ENCODE measurements around the gene ADAMTS2. TPM values are rescaled to one million over a fixed set of nuclear protein-coding genes. Genes with fewer than 3 reads are reported as not detected.

The ADAMTS2 gene
- total and polyA plus RNA-seq, 2 donors (not counting 1 experiment from before 2014, with no cell fraction given): 16.2 to 70.2 TPM

- H3K27ac ChIP-seq (ENCODE audit: insufficient read depth, low read length): no peak overlapping the region
- no peaks in the 10 kb centered on the region for H3K36me3 ChIP-seq (ENCODE audit: control insufficient read depth, insufficient read depth, low read length)
- no peak overlapping the region for H3K4me2 ChIP-seq (ENCODE audit: extremely low read depth, insufficient read depth, low read length)
- H4K20me1 ChIP-seq (ENCODE audit: control insufficient read depth, extremely low read depth, insufficient read depth, low read length): no peaks in the 10 kb centered on the region
- H3K27me3 ChIP-seq (ENCODE audit: control insufficient read depth, insufficient read depth, low read length): no peaks in the 10 kb centered on the region
- peaks cover 3% of the 10 kb centered on the region for H3K4me1 ChIP-seq (ENCODE audit: control insufficient read depth, extremely low read depth, insufficient read depth, low read length)
- H2AFZ ChIP-seq (ENCODE audit: low read length): no peak overlapping the region
- DNase-seq (ENCODE audit: low read depth in 2 of 2): no peak
- H3K9ac ChIP-seq (ENCODE audit: insufficient read depth, low read length): no peak overlapping the region
- H3K79me2 ChIP-seq (ENCODE audit: control insufficient read depth, insufficient read depth, low read length): no peaks in the 10 kb centered on the region
- no peaks in the 10 kb centered on the region for H3K9me3 ChIP-seq (ENCODE audit: control insufficient read depth, insufficient read depth, low read depth, low read length)
- TF ChIP-seq EZH2 (IDR thresholded peaks at IDR 0.05; ENCODE audit: low read length, missing control alignments) (no peak), CTCF (conservative IDR thresholded peaks at IDR 0.05 in 1 of 2, IDR thresholded peaks at IDR 0.05 in 1 of 2; ENCODE audit: low read depth in 1 of 2, low read length in 2 of 2) (no peak)
- H3K4me3 ChIP-seq (replicated peaks in 1 of 4; ENCODE audit: control extremely low read depth in 1 of 4, insufficient read depth in 1 of 4, low read depth in 3 of 4, low read length in 4 of 4): no peak overlapping the region
Observed at GRCh38 chr5:179375831-179376365, 30.6 kb upstream of the ADAMTS2 start.

GRCh38 chr5:179375236-179375685 is 30.0 kb upstream of the ADAMTS2 start:
- H3K27me3 ChIP-seq (ENCODE audit: control insufficient read depth, insufficient read depth, low read length): no peaks in the 10 kb centered on the region
- H3K4me1 ChIP-seq (ENCODE audit: control insufficient read depth, extremely low read depth, insufficient read depth, low read length): peaks cover 3% of the 10 kb centered on the region
- no peaks in the 10 kb centered on the region for H3K79me2 ChIP-seq (ENCODE audit: control insufficient read depth, insufficient read depth, low read length)
- H4K20me1 ChIP-seq (ENCODE audit: control insufficient read depth, extremely low read depth, insufficient read depth, low read length): no peaks in the 10 kb centered on the region
- no peaks in the 10 kb centered on the region for H3K9me3 ChIP-seq (ENCODE audit: control insufficient read depth, insufficient read depth, low read depth, low read length)
- H3K9ac ChIP-seq (ENCODE audit: insufficient read depth, low read length): no peak overlapping the region
- no peaks in the 10 kb centered on the region for H3K36me3 ChIP-seq (ENCODE audit: control insufficient read depth, insufficient read depth, low read length)
- H3K4me2 ChIP-seq (ENCODE audit: extremely low read depth, insufficient read depth, low read length): no peak overlapping the region
- TF ChIP-seq CTCF (conservative IDR thresholded peaks at IDR 0.05 in 1 of 2, IDR thresholded peaks at IDR 0.05 in 1 of 2; ENCODE audit: low read depth in 1 of 2, low read length in 2 of 2): no peak
- no peak overlapping the region for H2AFZ ChIP-seq (ENCODE audit: low read length)
- H3K4me3 ChIP-seq (replicated peaks in 1 of 4; ENCODE audit: control extremely low read depth in 1 of 4, insufficient read depth in 1 of 4, low read depth in 3 of 4, low read length in 4 of 4): no peak overlapping the region
- no peak overlapping the region for H3K27ac ChIP-seq (ENCODE audit: insufficient read depth, low read length)
- DNase-seq (ENCODE audit: low read depth in 2 of 2): no peak

GRCh38 chr5:179374506-179375235 is 29.4 kb upstream of the ADAMTS2 start:
- no peaks in the 10 kb centered on the region for H3K27me3 ChIP-seq (ENCODE audit: control insufficient read depth, insufficient read depth, low read length)
- H3K4me2 ChIP-seq (ENCODE audit: extremely low read depth, insufficient read depth, low read length): no peak overlapping the region
- H3K4me3 ChIP-seq (replicated peaks in 1 of 4; ENCODE audit: control extremely low read depth in 1 of 4, insufficient read depth in 1 of 4, low read depth in 3 of 4, low read length in 4 of 4): no peak overlapping the region
- no peak overlapping the region for H3K9ac ChIP-seq (ENCODE audit: insufficient read depth, low read length)
- no peaks in the 10 kb centered on the region for H4K20me1 ChIP-seq (ENCODE audit: control insufficient read depth, extremely low read depth, insufficient read depth, low read length)
- H3K27ac ChIP-seq (ENCODE audit: insufficient read depth, low read length): no peak overlapping the region
- no peaks in the 10 kb centered on the region for H3K79me2 ChIP-seq (ENCODE audit: control insufficient read depth, insufficient read depth, low read length)
- DNase-seq (ENCODE audit: low read depth in 2 of 2): no peak
- H3K36me3 ChIP-seq (ENCODE audit: control insufficient read depth, insufficient read depth, low read length): no peaks in the 10 kb centered on the region
- no peaks in the 10 kb centered on the region for H3K9me3 ChIP-seq (ENCODE audit: control insufficient read depth, insufficient read depth, low read depth, low read length)
- H3K4me1 ChIP-seq (ENCODE audit: control insufficient read depth, extremely low read depth, insufficient read depth, low read length): peaks cover 3% of the 10 kb centered on the region
- no peak for TF ChIP-seq CTCF (conservative IDR thresholded peaks at IDR 0.05 in 1 of 2, IDR thresholded peaks at IDR 0.05 in 1 of 2; ENCODE audit: low read depth in 1 of 2, low read length in 2 of 2)
- no peak for TF ChIP-seq EZH2 (IDR thresholded peaks at IDR 0.05; ENCODE audit: low read length, missing control alignments)
- no peak overlapping the region for H2AFZ ChIP-seq (ENCODE audit: low read length)
